Measurements from ENCODE around the gene WSCD2.

WSCD2 gene

DNA sequence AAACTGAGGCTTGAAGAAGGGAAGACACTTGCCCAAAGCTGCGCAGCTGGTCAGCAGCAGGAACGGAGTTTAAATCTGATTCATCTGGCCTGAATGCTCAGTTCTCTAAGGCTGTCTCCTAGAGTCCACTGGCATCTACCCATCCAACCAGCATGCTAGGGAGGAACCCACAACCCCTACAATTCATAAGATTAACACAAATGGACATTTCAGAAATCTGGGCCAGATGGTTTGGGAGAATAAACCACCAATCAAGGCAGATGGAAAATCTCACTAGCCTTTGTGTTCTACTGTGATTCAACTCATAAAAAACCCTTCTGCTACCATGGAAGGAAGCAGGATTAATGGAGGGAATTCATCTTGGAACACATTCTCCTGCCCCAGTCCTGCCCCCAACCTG, 67.8 kb downstream of the WSCD2 start:
- DNase-seq (ENCODE audit: low read depth) = no peak
- TF ChIP-seq, protein P1, sequence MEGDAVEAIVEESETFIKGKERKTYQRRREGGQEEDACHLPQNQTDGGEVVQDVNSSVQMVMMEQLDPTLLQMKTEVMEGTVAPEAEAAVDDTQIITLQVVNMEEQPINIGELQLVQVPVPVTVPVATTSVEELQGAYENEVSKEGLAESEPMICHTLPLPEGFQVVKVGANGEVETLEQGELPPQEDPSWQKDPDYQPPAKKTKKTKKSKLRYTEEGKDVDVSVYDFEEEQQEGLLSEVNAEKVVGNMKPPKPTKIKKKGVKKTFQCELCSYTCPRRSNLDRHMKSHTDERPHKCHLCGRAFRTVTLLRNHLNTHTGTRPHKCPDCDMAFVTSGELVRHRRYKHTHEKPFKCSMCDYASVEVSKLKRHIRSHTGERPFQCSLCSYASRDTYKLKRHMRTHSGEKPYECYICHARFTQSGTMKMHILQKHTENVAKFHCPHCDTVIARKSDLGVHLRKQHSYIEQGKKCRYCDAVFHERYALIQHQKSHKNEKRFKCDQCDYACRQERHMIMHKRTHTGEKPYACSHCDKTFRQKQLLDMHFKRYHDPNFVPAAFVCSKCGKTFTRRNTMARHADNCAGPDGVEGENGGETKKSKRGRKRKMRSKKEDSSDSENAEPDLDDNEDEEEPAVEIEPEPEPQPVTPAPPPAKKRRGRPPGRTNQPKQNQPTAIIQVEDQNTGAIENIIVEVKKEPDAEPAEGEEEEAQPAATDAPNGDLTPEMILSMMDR (IDR thresholded peaks at IDR 0.05; ENCODE audit: low read depth, low read length, missing control alignments) = no peak
- in situ Hi-C loops (cut with HindIII; ENCODE audit: low sequenced_read_pairs) = loop anchor here (5.0 kb wide), 1 partner anchor 55 kb away; no protein-coding TSS in a partner anchor
- no peak overlapping the region for H3K4me3 ChIP-seq (ENCODE audit: low read depth, low read length)

DNA sequence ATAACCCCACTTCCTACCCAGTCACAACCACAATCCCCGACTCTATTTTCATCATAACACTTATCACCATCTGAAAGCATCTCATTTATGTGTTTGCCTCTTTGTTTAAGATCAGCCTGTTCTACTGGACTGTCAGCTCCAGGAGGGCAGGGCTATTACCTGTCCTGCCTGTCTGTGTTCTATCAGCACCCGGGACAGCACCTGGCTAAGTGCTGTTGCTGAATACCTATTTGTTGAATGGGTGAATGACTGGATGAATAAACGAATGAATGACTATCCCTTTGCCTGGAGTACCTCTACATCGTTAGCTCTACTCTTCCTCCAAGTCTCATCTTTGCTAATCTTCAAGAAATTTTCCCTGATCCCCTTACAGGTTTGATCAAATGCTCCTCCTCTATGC, 69.0 kb downstream of the WSCD2 start:
- no peak for DNase-seq (ENCODE audit: low read depth)
- in situ Hi-C loops (cut with HindIII; ENCODE audit: low sequenced_read_pairs) = loop anchor here (5.0 kb wide), 1 partner anchor 56 kb away; no protein-coding TSS in a partner anchor
- H3K4me3 ChIP-seq (ENCODE audit: low read depth, low read length) = no peak overlapping the region
- TF ChIP-seq, protein P1 (IDR thresholded peaks at IDR 0.05; ENCODE audit: low read depth, low read length, missing control alignments) = no peak

DNA sequence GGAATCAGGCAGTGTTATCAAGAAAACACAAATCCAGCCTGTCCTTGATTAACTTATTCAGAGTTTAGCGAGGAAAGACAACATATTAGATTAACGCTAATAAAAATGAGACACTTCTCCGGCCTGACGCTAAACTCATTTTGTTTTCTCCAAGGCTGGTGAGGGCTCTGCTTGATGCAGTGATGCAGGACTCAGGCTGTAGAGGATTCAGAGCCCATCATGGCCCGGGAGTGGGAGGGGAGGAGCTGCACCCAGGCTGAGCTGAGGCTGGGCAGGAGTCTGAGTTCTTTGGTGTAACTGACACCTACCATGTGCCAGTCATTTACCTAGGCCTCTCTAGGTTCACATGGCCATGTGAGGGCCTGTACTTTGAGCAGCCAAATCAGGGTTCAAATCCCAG, 70.0 kb downstream of the WSCD2 start:
- TF ChIP-seq, protein P1 (IDR thresholded peaks at IDR 0.05; ENCODE audit: low read depth, low read length, missing control alignments) = no peak
- no peak overlapping the region for H3K4me3 ChIP-seq (ENCODE audit: low read depth, low read length)
- in situ Hi-C loops (cut with HindIII; ENCODE audit: low sequenced_read_pairs) = loop anchor here (5.0 kb wide), 1 partner anchor 57 kb away; no protein-coding TSS in a partner anchor
- no peak for DNase-seq (ENCODE audit: low read depth)

DNA sequence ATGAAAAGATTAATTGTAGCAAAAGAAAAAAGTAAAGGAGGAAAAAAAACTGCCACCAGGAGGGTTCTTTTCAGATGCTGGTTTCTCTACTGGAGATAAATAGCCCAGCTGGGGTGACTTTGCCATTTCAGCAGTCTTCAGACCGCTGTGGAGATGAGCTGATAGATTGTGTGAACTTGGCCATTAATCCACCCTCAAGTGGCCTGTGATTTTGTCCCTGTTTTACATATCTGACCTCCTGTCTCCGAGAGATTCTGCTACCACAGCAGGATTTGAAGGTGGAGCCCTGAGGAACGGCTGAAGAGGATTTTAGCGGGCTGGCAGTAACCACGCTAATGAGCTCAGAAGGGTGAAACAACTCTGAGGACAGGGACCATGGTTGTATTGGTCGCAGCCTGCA, 72.7 kb downstream of the WSCD2 start:
- TF ChIP-seq, protein P1 (IDR thresholded peaks at IDR 0.05; ENCODE audit: low read depth, low read length, missing control alignments) = no peak
- in situ Hi-C loops (cut with HindIII; ENCODE audit: low sequenced_read_pairs) = no loop called here
- DNase-seq (ENCODE audit: low read depth) = no peak
- H3K4me3 ChIP-seq (ENCODE audit: low read depth, low read length) = no peak overlapping the region

DNA sequence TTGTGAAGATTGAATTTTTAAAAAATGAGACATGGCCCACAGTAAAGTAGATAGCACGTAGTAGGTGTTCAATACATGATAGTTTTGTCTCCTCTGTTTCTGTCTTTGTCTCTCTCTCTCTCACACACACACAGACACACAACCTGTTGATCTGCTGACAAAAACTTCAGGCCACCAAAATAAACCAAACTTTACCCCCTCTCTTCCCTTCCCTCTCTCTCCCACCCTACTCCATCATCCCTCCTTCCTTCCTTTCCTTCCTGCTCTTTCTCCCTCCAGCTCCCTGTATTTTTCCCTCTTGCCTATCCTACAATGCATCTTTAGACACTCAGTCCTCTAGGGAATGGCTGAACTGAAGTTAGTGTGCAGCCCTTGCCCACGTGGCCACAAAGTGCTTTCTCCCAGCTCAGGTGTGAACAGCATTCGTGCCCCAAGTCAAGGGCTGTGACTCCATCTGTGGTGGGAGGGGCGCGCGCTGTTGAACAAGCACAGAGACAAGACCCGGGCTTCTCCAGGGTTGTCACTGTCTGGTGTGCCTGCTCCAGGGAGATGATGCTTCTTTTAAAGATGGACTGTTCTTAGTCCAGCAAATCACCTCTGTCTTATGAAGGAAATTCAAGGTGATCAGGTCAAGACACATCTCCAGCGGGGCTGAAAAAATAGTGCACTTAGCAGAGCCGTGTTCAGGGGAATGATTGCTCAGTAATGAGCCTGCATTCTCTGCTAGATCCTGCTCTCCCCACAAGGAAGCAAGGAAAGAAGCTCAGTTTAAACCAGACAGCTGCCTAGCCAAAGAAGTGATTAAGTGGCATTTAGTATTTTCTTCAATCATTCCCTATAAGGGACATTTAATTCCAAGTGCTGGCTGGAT, 75.3 kb downstream of the WSCD2 start:
- DNase-seq (ENCODE audit: low read depth) = no peak
- TF ChIP-seq, protein P1 (IDR thresholded peaks at IDR 0.05; ENCODE audit: low read depth, low read length, missing control alignments) = no peak
- in situ Hi-C loops (cut with HindIII; ENCODE audit: low sequenced_read_pairs) = no loop called here
- H3K4me3 ChIP-seq (ENCODE audit: low read depth, low read length) = no peak overlapping the region

DNA sequence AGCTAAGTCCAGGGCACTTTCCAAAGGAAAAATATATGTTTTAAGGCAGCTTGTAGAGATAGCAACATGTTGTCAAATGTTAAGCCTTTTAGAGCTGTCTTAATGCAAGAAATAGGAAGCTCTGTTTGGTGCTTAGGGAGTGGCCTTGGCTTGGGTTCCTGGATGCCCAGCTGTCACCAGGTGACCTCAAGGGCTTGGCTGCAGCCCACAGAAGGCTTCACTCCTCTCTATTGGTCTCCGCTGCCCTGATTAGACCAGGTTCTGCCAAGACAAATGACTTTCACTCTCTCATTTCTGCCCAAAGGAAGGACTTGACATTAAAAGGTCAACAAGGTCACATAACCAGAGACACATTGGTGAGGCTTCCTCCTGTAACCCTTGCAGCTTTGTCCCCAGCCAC, 76.8 kb downstream of the WSCD2 start:
- DNase-seq (ENCODE audit: low read depth) = no peak
- TF ChIP-seq, protein P1 (IDR thresholded peaks at IDR 0.05; ENCODE audit: low read depth, low read length, missing control alignments) = no peak
- in situ Hi-C loops (cut with HindIII; ENCODE audit: low sequenced_read_pairs) = no loop called here

More for the DNA sequence above, 76.8 kb downstream of the WSCD2 start:
- no peak overlapping the region for H3K4me3 ChIP-seq (ENCODE audit: low read depth, low read length)
